Sigmoid colon (tissue), 4 donors: ENCODE data around the gene RETREG3.

ENCODE experiments used
- CTCF ChIP-seq, 4 experiments: fragments of 450-650 bp in 3 of 4; fragments of 200-600 bp in 1 of 4; IDR thresholded peaks; one replicate each; pipeline ENCODE4 v1.5.1; 2016 to 2019; ENCODE audit warnings: antibody characterized with exemption in 4 of 4, mild to moderate bottlenecking in 3 of 4, moderate library complexity in 2 of 4
- POLR2A ChIP-seq, 2 donors: fragments of 450-650 bp; IDR thresholded peaks; one replicate each; pipeline ENCODE4 v1.6.1; 2016; ENCODE audit warnings: antibody characterized with exemption in 2 of 2, mild to moderate bottlenecking in 2 of 2, moderate library complexity in 2 of 2
- POLR2AphosphoS5 ChIP-seq, 4 donors: sonication (generic); formaldehyde crosslinking; IDR thresholded peaks; one replicate each; pipeline ENCODE4 v1.6.1; 2017; ENCODE audit warnings: antibody characterized with exemption in 4 of 4

GRCh38 chr17:42568341-42569111 is 40.6 kb downstream of the RETREG3 start:
- TF ChIP-seq CTCF (IDR thresholded peaks at IDR 0.05): no peak
- TF ChIP-seq POLR2AphosphoS5 (IDR thresholded peaks at IDR 0.05): no peak
- no peak for TF ChIP-seq POLR2A (IDR thresholded peaks at IDR 0.05)
